Esophagus muscularis mucosa (tissue), 4 donors: ENCODE measurements around the gene GRIA4. TPM values are rescaled to one million over a fixed set of nuclear protein-coding genes. Genes with fewer than 3 reads are reported as not detected.

Experiments used
- DNase-seq: peaks from one replicate; pipeline ENCODE4 v3.0.0-alpha.2; 2017; ENCODE audit errors: extremely low spot score
- H3K27ac ChIP-seq, 4 donors: fragments of 200-600 bp; sonication (generic); replicated peaks in 1 of 4; 1 replicate in 3 of 4; 2 replicates in 1 of 4; pipeline ENCODE4 v1.5.1; 2016 to 2019; ENCODE audit warnings: mild to moderate bottlenecking in 1 of 4
- H3K27me3 ChIP-seq, 4 donors: fragments of 200-600 bp; sonication (generic); one replicate each; pipeline versions ENCODE4 v1.5.1 to v1.6.0; 2016 to 2019
- H3K36me3 ChIP-seq, 4 donors: fragments of 200-600 bp; sonication (generic); one replicate each; pipeline ENCODE4 v1.5.1; 2016 to 2019
- H3K4me1 ChIP-seq, 4 donors: fragments of 200-600 bp; sonication (generic); one replicate each; pipeline ENCODE4 v1.5.1; 2016 to 2019
- H3K4me3 ChIP-seq, 4 donors: fragments of 200-600 bp; sonication (generic); 1 replicate in 2 of 4; 2 replicates in 2 of 4; pipeline ENCODE4 v1.5.1; 2016 to 2019; ENCODE audit warnings: mild to moderate bottlenecking in 4 of 4, moderate library complexity in 1 of 4
- H3K9me3 ChIP-seq, 4 donors: fragments of 200-600 bp; sonication (generic); 1 replicate in 3 of 4; 2 replicates in 1 of 4; pipeline ENCODE4 v1.5.1; 2016 to 2019
- CTCF ChIP-seq, 3 experiments: fragments of 200-600 bp in 2 of 3; fragments of 450-650 bp in 1 of 3; sonication (generic) in 2 of 3; IDR thresholded peaks; one replicate each; pipeline ENCODE4 v1.5.1; 2017 to 2019; ENCODE audit warnings: antibody characterized with exemption in 3 of 3, mild to moderate bottlenecking in 2 of 3, moderate library complexity in 1 of 3
- EP300 ChIP-seq: sonication (generic); formaldehyde crosslinking; IDR thresholded peaks from one replicate; pipeline ENCODE4 v1.6.1; 2017; ENCODE audit warnings: antibody characterized with exemption
- POLR2A ChIP-seq: fragments of 450-650 bp; IDR thresholded peaks from one replicate; pipeline ENCODE4 v1.6.1; 2017; ENCODE audit warnings: antibody characterized with exemption, moderate library complexity, mild to moderate bottlenecking, low read depth
- POLR2AphosphoS5 ChIP-seq, 2 donors: sonication (generic); formaldehyde crosslinking; IDR thresholded peaks; one replicate each; pipeline ENCODE4 v1.6.1; 2017; ENCODE audit warnings: antibody characterized with exemption in 2 of 2
- WGBS: methylation state at CpG from one replicate; pipeline ENCODE4 v1.1.5; 2018; 5-methylcytosine and 5-hydroxymethylcytosine counted together
- intact Hi-C: fragments of 100-400 bp; cut with DNase I; formaldehyde crosslinking; loops from one replicate; pipeline ENCODE4 v1.15.1; 2023
- total RNA-seq, 4 donors: library from RNA; depleted of rRNA; stranded (reverse); fragments of >200 nt; gene quantifications; one replicate each; pipeline versions ENCODE4 v1.1.0 to v1.2.1, GENCODE V29; 2016

GRIA4 gene
- total RNA-seq, 4 donors from 2014 or later: 0.33 TPM; not detected in 3

GRCh38 chr11:105693075-105693759 lies 83.3 kb downstream of the GRIA4 start:
- no peak overlapping the region for H3K4me3 ChIP-seq
- no peaks in the 10 kb centered on the region for H3K4me1 ChIP-seq
- TF ChIP-seq CTCF (IDR thresholded peaks at IDR 0.05) (no peak), POLR2AphosphoS5 (IDR thresholded peaks at IDR 0.05) (no peak), POLR2A (no peak), EP300 (no peak)
- H3K27me3 ChIP-seq: no peaks in the 10 kb centered on the region
- no peak for DNase-seq
- no peak overlapping the region for H3K27ac ChIP-seq
- H3K36me3 ChIP-seq: no peaks in the 10 kb centered on the region
- intact Hi-C loops: no loop called here
- H3K9me3 ChIP-seq: no peaks in the 10 kb centered on the region
- 62% methylated on average over 2 of the region's 2 CpGs for WGBS

- no peak overlapping the region for H3K4me3 ChIP-seq
- TF ChIP-seq EP300: no peak
- TF ChIP-seq CTCF (IDR thresholded peaks at IDR 0.05): no peak
- TF ChIP-seq POLR2AphosphoS5 (IDR thresholded peaks at IDR 0.05): no peak
- TF ChIP-seq POLR2A: no peak
- no peak for DNase-seq
- no peaks in the 10 kb centered on the region for H3K27me3 ChIP-seq
- H3K27ac ChIP-seq: no peak overlapping the region
- no peaks in the 10 kb centered on the region for H3K9me3 ChIP-seq
- H3K4me1 ChIP-seq: peaks cover 0 to 3% (median 0%) of the 10 kb centered on the region in 4 donors
- intact Hi-C loops: no loop called here
- H3K36me3 ChIP-seq: no peaks in the 10 kb centered on the region
- WGBS: 84% methylated on average over 2 of the region's 2 CpGs
Observed at GRCh38 chr11:105696000-105696399, 86.1 kb downstream of the GRIA4 start.

- TF ChIP-seq CTCF (IDR thresholded peaks at IDR 0.05) (no peak), EP300 (no peak), POLR2A (no peak), POLR2AphosphoS5 (IDR thresholded peaks at IDR 0.05) (no peak)
- H3K36me3 ChIP-seq: no peaks in the 10 kb centered on the region
- no peaks in the 10 kb centered on the region for H3K27me3 ChIP-seq
- H3K4me3 ChIP-seq: no peak overlapping the region
- H3K9me3 ChIP-seq: no peaks in the 10 kb centered on the region
- WGBS: 94% methylated on average over 1 of the region's 1 CpG
- peaks cover 0 to 3% (median 0%) of the 10 kb centered on the region in 4 donors for H3K4me1 ChIP-seq
- intact Hi-C loops: no loop called here
- DNase-seq: no peak
- H3K27ac ChIP-seq: no peak overlapping the region
Observed at GRCh38 chr11:105697291-105697690, 87.4 kb downstream of the GRIA4 start.

- Histone ChIP-seq H3K36me3 (no peaks in the 10 kb centered on the region), H3K27ac (no peak overlapping the region), H3K4me3 (no peak overlapping the region), H3K27me3 (no peaks in the 10 kb centered on the region), H3K9me3 (no peaks in the 10 kb centered on the region), H3K4me1 (peaks cover 0 to 3% (median 0%) of the 10 kb centered on the region in 4 donors)
- WGBS: 43% methylated on average over 3 of the region's 3 CpGs
- DNase-seq: no peak
- TF ChIP-seq POLR2AphosphoS5 (IDR thresholded peaks at IDR 0.05) (no peak), POLR2A (no peak), CTCF (IDR thresholded peaks at IDR 0.05) (no peak), EP300 (no peak)
- intact Hi-C loops: no loop called here
Observed at GRCh38 chr11:105699203-105699602, 89.3 kb downstream of the GRIA4 start.

- TF ChIP-seq POLR2AphosphoS5 (IDR thresholded peaks at IDR 0.05): no peak
- no peak for TF ChIP-seq POLR2A
- no peak for TF ChIP-seq EP300
- TF ChIP-seq CTCF (IDR thresholded peaks at IDR 0.05): no peak
- no peaks in the 10 kb centered on the region for H3K27me3 ChIP-seq
- peaks cover 0 to 3% (median 0%) of the 10 kb centered on the region in 4 donors for H3K4me1 ChIP-seq
- no peak for DNase-seq
- H3K9me3 ChIP-seq: no peaks in the 10 kb centered on the region
- no peaks in the 10 kb centered on the region for H3K36me3 ChIP-seq
- H3K27ac ChIP-seq: no peak overlapping the region
- intact Hi-C loops: no loop called here
- H3K4me3 ChIP-seq: no peak overlapping the region
Observed at GRCh38 chr11:105700271-105700670, 90.4 kb downstream of the GRIA4 start.
